ENCODE measurements around the gene LRRC49.

LRRC49 gene

GRCh38 chr15:71092056-71092600 lies 199.5 kb downstream of the LRRC49 start:
- no peak overlapping the region for H3K27ac ChIP-seq
- no peak for TF ChIP-seq CTCF (conservative IDR thresholded peaks at IDR 0.05)

GRCh38 chr15:71093054-71094024 lies 200.7 kb downstream of the LRRC49 start:
- peak overlapping the region; percentile 41; the same call in 1 of the 2 replicates for H3K27ac ChIP-seq
- TF ChIP-seq CTCF (conservative IDR thresholded peaks at IDR 0.05) = no peak

DNA sequence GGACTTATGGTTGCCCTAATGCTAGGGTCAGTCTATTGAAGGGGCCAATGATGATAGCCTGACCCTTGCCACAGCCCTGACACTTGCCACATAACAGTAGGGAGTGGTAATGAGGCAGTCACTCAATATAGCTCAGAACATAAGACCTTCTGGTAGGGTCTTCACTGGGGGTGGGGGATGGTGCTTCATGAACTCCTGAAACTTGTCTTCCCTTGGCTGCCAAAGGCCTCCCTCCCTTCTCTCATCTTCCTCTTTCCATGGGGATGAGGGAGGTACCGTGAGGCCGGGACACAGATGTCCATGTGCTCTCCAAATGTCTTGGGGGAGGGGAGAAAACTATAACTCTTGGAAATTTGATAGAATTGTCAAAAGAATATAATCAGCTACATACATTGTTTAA lies 201.5 kb downstream of the LRRC49 start:
- H3K27ac ChIP-seq = peak overlapping the region; percentile 41; the same call in 1 of the 2 replicates
- no peak for TF ChIP-seq CTCF (conservative IDR thresholded peaks at IDR 0.05)

DNA sequence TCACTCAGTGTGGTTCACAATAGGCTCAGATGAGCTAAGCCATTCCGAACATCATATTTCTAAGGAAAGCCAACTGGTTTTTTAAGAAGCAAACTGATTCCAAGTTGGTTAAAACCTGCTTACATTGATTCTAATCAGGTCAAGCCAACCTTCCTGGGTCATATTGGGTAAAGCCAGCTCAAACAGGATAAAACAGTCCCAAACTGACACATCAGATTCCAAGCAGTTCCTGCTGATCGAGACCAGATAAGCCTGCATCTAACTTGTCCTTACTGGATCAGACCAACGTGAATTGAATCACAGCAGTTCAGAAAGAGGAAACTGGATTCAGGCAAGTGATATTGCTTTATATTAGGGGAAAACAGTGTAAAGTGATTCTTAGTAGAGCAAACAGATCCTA lies 204.1 kb downstream of the LRRC49 start:
- peak overlapping the region; percentile 71 for H3K27ac ChIP-seq

GRCh38 chr15:71097890-71098289 lies 205.3 kb downstream of the LRRC49 start:
- H3K27ac ChIP-seq = peak overlapping the region; percentile 71
- TF ChIP-seq CTCF (conservative IDR thresholded peaks at IDR 0.05) = no peak

More for the DNA sequence above, 204.1 kb downstream of the LRRC49 start:
- TF ChIP-seq CTCF (conservative IDR thresholded peaks at IDR 0.05) = no peak

DNA sequence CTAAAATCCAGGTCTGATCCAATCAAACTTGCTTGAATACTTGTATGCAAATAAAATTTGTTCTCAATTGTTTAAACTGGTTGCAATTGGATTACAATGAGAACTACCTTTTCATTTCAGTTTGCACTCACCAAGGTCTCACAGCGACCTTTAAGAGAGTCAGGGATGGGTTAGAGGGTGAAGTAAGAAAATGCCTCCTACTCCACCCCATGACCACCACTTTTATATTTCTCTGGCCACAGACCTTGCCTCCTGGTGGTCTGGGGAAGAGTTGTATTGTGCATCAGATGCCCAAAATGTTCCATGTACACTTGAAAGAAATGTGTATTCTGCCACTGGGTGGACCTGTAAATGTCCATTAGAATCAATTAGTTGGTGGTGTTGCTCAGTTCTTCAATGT lies 206.3 kb downstream of the LRRC49 start:
- peak; percentile 14; the same call in 1 of the 2 replicates for TF ChIP-seq CTCF (conservative IDR thresholded peaks at IDR 0.05)

More for the DNA sequence above, 206.3 kb downstream of the LRRC49 start:
- H3K27ac ChIP-seq = peak overlapping the region; percentile 71; the same call in 1 of the 2 replicates
